OCI-M1 (cell line): ENCODE results near the gene UBR1.
"Not testable (repeated sequence)": the region's sequence is repeated elsewhere in the genome, so short reads cannot be mapped to it uniquely, and the experiment has no call there.

Experiments
- DNase-seq: peaks from one replicate; lab custom pipeline; 2025; lab: John Stamatoyannopoulos, UW

Gene UBR1

DNA sequence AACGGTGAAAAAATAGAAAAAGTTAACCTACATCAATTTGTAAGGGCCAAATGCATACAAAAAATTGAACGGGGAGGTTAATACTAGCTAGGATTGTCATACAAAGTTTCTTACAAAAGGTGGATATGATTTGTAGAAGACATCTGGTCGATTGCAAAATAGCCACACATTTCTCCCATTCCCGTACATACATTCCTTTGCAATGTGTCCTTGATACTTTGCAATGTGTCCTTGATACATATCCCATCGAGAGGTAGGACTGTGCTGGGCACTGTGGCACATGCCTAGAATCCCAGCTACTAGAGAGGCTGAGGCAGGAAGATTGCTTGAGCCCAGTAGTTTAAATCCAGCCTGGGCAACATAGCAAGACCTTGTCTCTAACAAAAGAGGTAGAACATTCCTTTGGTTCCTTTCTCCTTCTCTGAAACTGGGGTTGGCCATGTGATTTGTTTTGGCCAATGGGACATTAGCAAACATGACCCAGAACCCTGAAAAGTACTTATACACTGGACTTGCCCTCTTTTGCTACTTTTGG, 194.7 kb downstream of the UBR1 start:
- no peak for DNase-seq

DNA sequence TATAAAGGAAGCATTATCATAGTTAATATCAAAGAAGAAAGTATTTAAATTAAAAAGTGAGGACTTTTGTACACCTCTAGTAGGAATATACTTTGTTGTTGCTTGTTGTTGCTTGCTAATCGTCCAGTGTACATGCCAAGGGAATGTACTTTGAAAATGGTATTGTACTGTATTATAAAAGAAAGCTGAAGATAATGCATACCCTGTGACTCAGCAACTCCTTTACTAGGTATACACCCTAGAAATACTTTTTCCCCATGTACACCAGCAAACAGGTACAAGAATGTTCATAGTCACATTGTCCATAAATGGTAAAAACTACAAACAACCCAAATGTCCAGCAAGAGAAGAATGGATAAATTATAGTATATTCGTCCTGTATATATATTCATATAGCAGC, 197.3 kb downstream of the UBR1 start:
- no peak for DNase-seq

- DNase-seq, result no peak
These were observed 202.2 kb downstream of the UBR1 start for GRCh38 chr15:42903388-42904324.

DNA sequence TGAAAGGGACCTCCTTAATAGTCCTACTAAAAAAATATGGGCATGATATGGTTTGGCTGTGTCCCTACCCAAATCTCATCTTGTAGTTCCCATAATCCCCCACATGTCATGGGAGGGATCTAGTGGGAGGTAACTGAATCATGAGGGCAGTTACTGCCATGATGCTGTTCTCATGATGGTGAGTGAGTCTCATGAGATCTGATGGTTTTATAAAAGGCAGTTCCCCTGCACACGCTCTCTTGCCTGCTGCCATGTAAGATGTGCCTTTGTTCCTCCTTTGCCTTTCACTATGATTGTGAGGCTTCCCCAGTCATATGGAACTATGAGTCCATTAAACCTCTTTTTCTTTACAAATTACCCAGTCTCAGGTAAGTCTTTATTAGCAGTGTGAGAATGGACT, 211.9 kb downstream of the UBR1 start:
- DNase-seq, result not testable (repeated sequence)
